Loucy (cell line): Measurements from ENCODE around the gene MAB21L4.

Source experiments
- H2AFZ ChIP-seq: fragments of 200-600 bp; sonication (generic); 2 replicates; pipeline ENCODE4 v1.6.0; 2016; ENCODE audit warnings: antibody characterized with exemption, mild to moderate bottlenecking, low read length, moderate library complexity
- H3F3A ChIP-seq: fragments of 200-600 bp; 2 replicates; pipeline ENCODE4 v1.6.0; 2016; ENCODE audit warnings: antibody characterized with exemption, low read depth, mild to moderate bottlenecking
- H3K27me3 ChIP-seq: fragments of 200-600 bp; sonication (generic); 2 replicates; pipeline ENCODE4 v1.6.1; 2014; ENCODE audit warnings: low read length, mild to moderate bottlenecking; ENCODE audit not compliant: insufficient read depth, poor library complexity, severe bottlenecking
- H3K36me3 ChIP-seq: fragments of 200-600 bp; sonication (generic); 2 replicates; pipeline ENCODE4 v1.6.1; 2016; ENCODE audit warnings: low read length; ENCODE audit not compliant: insufficient read depth
- H3K4me1 ChIP-seq: fragments of 200-600 bp; sonication (generic); 2 replicates; pipeline ENCODE4 v1.5.1; 2014; ENCODE audit warnings: low read length, mild to moderate bottlenecking; ENCODE audit not compliant: insufficient read depth, poor library complexity, severe bottlenecking
- H3K4me2 ChIP-seq: fragments of 200-600 bp; sonication (generic); 2 replicates; pipeline ENCODE4 v1.6.0; 2014; ENCODE audit warnings: antibody characterized with exemption, low read length, low read depth, mild to moderate bottlenecking; ENCODE audit not compliant: poor library complexity, severe bottlenecking
- H3K4me3 ChIP-seq: fragments of 200-600 bp; sonication (generic); 2 replicates; pipeline ENCODE4 v1.5.1; 2014; ENCODE audit warnings: low read length, mild to moderate bottlenecking, mixed read lengths; ENCODE audit not compliant: poor library complexity, severe bottlenecking
- H3K79me2 ChIP-seq: fragments of 200-600 bp; sonication (generic); 2 replicates; pipeline ENCODE4 v1.6.1; 2014; ENCODE audit warnings: low read length; ENCODE audit not compliant: insufficient read depth
- H3K9ac ChIP-seq: fragments of 200-600 bp; sonication (generic); 2 replicates; pipeline ENCODE4 v1.6.0; 2014; ENCODE audit warnings: mild to moderate bottlenecking, low read depth, low read length, moderate library complexity; ENCODE audit not compliant: poor library complexity, severe bottlenecking
- H3K9me2 ChIP-seq: fragments of 200-600 bp; sonication (generic); replicated peaks from 2 replicates; pipeline ENCODE4 v1.6.1; 2016; ENCODE audit warnings: low read depth, low read length, mixed read lengths
- H3K9me3 ChIP-seq: fragments of 200-600 bp; sonication (generic); 2 replicates; pipeline ENCODE4 v1.6.1; 2014; ENCODE audit warnings: mild to moderate bottlenecking, antibody characterized with exemption, low read length, low read depth; ENCODE audit not compliant: insufficient read depth
- H4K20me1 ChIP-seq: fragments of 200-600 bp; sonication (generic); 2 replicates; pipeline ENCODE4 v1.6.0; 2014; ENCODE audit warnings: antibody characterized with exemption, low read length, mild to moderate bottlenecking; ENCODE audit not compliant: insufficient read depth, poor library complexity, severe bottlenecking
- CTCF ChIP-seq: fragments of 200-600 bp; sonication (generic); conservative IDR thresholded peaks from 2 replicates; pipeline ENCODE4 v1.5.1; 2014; ENCODE audit warnings: mild to moderate bottlenecking, antibody characterized with exemption, low read length
- EZH2phosphoT487 ChIP-seq: fragments of 200-600 bp; IDR thresholded peaks from 2 replicates; pipeline ENCODE4 v1.6.1; 2018; ENCODE audit warnings: antibody characterized with exemption, mild to moderate bottlenecking, moderate library complexity, borderline replicate concordance

MAB21L4 gene

DNA sequence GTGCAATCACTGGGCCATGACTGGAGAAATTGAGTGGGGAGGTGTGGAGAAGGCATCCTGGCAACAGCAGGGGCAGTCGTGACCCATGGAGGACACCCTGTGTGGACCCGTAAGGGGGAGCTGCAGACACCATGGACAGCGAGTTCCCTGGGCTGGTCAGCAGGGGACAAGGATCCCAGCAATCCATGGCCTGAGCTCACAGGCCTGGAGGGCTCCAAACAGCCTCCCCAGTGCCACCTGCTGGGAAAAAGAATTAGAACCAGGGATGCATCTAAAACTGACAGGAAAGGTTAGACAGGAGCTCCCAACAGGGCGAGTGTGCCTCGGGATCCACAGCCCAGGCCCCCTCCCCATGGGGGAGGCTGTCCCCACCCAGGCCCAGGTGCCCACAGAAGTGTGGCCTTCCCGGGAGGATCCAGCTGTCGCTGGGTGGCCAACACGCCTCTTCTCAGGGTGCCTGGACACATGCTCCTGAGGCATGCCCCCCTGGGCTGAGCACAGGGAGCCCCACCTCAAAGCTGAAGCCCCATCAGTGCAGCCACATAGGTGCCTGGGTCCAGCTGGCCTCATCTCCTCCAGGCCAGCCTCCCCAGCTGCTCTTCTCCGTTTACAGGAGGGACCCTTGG, 55.4 kb downstream of the MAB21L4 start:
- no peaks in the 10 kb centered on the region for H3K4me1 ChIP-seq
- H3K36me3 ChIP-seq: no peaks in the 10 kb centered on the region
- no peaks in the 10 kb centered on the region for H4K20me1 ChIP-seq
- no peaks in the 10 kb centered on the region for H3K27me3 ChIP-seq
- no peaks in the 10 kb centered on the region for H3K9me2 ChIP-seq
- H3K4me2 ChIP-seq: no peak overlapping the region
- TF ChIP-seq EZH2phosphoT487 (no peak), CTCF (peak; percentile 52)
- no peaks in the 10 kb centered on the region for H3K9me3 ChIP-seq
- no peaks in the 10 kb centered on the region for H3K79me2 ChIP-seq
- H3F3A ChIP-seq: no peaks in the 10 kb centered on the region
- H3K9ac ChIP-seq: no peak overlapping the region
- no peak overlapping the region for H3K4me3 ChIP-seq
- no peak overlapping the region for H2AFZ ChIP-seq

DNA sequence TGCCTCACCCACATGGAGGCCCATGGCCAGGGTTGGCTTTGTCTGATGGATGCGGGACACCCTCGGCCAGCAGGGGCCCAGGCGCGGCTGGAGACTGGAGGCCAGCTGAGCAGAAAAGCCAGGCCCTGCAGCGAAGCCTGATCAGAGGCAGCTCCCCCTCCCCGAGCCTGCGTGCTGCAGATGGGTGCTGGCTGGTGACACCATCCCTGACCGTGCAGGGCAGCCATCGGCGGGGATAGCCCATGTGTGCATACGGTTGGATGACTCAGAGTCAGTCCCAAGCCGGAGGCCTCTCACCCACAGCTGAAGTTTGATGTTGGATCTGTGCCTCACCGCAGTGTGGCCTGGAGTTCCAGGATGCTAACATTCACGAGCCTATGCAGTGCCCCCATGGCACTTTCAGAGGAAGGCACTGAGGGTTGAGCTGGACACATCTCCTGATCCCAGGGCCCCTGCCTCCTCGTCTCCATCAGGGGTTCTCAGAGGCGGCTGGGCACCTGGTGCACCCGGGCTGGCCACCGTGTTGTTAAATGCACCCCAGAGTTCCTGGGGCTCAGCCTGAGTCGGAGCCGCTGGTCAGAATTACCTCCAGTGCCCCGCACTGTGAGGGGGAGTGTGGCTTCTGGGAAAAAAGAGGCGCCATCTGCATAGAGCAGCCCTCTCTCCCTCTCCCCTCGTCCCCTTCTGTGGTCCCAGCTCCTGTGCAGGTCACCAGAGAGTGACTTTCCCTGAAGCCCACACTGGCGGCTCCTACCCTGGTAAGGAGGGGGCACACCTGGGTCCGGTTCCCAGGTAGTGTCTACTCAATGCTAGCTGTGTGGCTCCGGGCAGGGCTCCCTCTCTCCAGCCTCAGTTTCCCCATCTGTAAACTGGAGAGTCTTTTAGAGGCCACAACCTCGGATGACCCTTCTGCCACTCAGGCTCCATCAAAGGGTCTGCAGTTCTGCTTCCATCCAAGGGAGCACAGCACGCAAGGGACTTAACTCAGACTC, 56.5 kb downstream of the MAB21L4 start:
- no peaks in the 10 kb centered on the region for H3K79me2 ChIP-seq
- no peaks in the 10 kb centered on the region for H3K36me3 ChIP-seq
- no peak overlapping the region for H3K4me2 ChIP-seq
- H2AFZ ChIP-seq: no peak overlapping the region
- H3K9ac ChIP-seq: no peak overlapping the region
- H3K9me2 ChIP-seq: no peaks in the 10 kb centered on the region
- H3K4me3 ChIP-seq: no peak overlapping the region
- TF ChIP-seq CTCF (no peak), EZH2phosphoT487 (no peak)
- H3K4me1 ChIP-seq: no peaks in the 10 kb centered on the region
- H3K27me3 ChIP-seq: no peaks in the 10 kb centered on the region
- H4K20me1 ChIP-seq: no peaks in the 10 kb centered on the region
- H3F3A ChIP-seq: no peaks in the 10 kb centered on the region
- no peaks in the 10 kb centered on the region for H3K9me3 ChIP-seq

DNA sequence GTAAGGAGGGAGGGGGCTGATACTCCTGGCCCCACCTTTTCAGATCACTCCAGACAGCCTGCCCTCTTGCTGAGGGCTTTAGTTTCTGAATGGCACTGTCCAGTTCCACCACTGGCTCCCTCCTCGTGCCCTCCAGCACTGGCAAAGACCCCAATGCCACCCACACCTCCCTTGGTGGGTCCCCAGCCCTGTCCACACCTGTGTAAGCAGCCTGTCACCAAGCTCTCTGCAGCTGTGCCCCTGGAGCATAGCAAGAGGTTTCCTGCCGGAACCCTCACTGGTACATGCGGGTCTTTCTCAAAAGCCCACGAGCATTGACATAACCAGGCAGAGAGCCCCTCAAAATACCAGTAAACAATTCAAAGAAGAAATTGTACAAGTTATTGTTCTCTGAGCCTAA, 58.3 kb downstream of the MAB21L4 start:
- Histone ChIP-seq H3K27me3 (no peaks in the 10 kb centered on the region), H3K4me2 (no peak overlapping the region), H3K4me3 (no peak overlapping the region), H3K36me3 (no peaks in the 10 kb centered on the region), H3K9me2 (no peaks in the 10 kb centered on the region), H2AFZ (no peak overlapping the region), H3K9me3 (no peaks in the 10 kb centered on the region), H3K4me1 (no peaks in the 10 kb centered on the region), H4K20me1 (no peaks in the 10 kb centered on the region), H3F3A (no peaks in the 10 kb centered on the region), H3K79me2 (no peaks in the 10 kb centered on the region), H3K9ac (no peak overlapping the region)
- TF ChIP-seq EZH2phosphoT487 (no peak), CTCF (no peak)
